C4-2B (cell line): ENCODE results near the gene ITGB2.

Experiments used
- ZFX ChIP-seq: fragments of 450-650 bp; IDR thresholded peaks from 2 replicates; pipeline ENCODE4 v1.6.1; 2017
- TF ChIP-seq, protein P1 (sequence below): fragments of 450-650 bp; conservative IDR thresholded peaks from 2 replicates; pipeline ENCODE4 v1.5.1; 2017; ENCODE audit warnings: mild to moderate bottlenecking

DNA sequence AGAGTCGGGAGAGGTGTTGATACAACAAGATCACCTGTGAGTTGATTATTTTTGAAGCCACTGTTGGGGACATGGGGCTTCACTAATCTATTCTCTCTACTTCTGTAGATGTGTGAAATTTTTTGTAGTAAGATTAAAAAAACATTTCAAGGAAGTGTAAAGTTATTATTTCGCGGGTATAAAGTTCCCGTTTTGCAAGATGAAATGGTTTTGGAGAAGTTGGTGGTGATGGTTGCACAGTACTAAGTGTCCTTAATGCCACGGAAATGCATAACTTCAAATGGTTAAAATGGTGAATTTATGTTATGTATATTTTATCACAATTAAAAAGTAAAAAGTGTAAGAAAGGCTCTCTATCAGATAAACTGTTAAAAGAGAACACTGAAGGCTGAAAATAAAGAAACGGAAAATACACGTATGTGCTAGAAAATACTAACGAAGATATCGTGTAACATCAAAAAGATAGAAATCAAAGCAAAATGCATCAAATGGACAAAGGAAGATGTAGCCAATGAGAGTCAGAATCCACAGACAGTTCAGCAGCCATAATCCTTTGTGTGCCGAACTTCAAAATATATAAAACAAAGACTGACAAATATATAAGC, 2.9 kb upstream of the ITGB2 start:
- TF ChIP-seq, protein P1, sequence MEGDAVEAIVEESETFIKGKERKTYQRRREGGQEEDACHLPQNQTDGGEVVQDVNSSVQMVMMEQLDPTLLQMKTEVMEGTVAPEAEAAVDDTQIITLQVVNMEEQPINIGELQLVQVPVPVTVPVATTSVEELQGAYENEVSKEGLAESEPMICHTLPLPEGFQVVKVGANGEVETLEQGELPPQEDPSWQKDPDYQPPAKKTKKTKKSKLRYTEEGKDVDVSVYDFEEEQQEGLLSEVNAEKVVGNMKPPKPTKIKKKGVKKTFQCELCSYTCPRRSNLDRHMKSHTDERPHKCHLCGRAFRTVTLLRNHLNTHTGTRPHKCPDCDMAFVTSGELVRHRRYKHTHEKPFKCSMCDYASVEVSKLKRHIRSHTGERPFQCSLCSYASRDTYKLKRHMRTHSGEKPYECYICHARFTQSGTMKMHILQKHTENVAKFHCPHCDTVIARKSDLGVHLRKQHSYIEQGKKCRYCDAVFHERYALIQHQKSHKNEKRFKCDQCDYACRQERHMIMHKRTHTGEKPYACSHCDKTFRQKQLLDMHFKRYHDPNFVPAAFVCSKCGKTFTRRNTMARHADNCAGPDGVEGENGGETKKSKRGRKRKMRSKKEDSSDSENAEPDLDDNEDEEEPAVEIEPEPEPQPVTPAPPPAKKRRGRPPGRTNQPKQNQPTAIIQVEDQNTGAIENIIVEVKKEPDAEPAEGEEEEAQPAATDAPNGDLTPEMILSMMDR: no peak
- TF ChIP-seq ZFX: no peak
